B cell (primary cell): ENCODE data around the gene CRYBA1. TPM values are rescaled to one million over a fixed set of nuclear protein-coding genes. Genes with fewer than 3 reads are reported as not detected.

ENCODE experiments used
- ATAC-seq: fragments of 200-7000 bp; cut with Tn5 transposase; one replicate; pipeline ENCODE4 v1.10.0; 2021; ENCODE audit warnings: low read depth, mild to moderate bottlenecking, moderate number of reproducible peaks, moderate library complexity
- CTCF ChIA-PET: fragments of 350-600 bp; sonication (Branson Sonifier 250); formaldehyde crosslinking; loops from one replicate; lab custom pipeline; 2021; ENCODE audit warnings: antibody characterized with exemption, inconsistent platforms; lab: Charles Lee
- POLR2A ChIA-PET: fragments of 350-600 bp; sonication (Branson Sonifier 250); formaldehyde crosslinking; loops from one replicate; lab custom pipeline; 2021; ENCODE audit warnings: antibody characterized with exemption; lab: Charles Lee
- DNase-seq: peaks from one replicate; pipeline ENCODE4 v3.0.0; 2013
- H2AFZ ChIP-seq: 2 replicates; pipeline ENCODE4 v1.6.1; 2012; ENCODE audit warnings: mild to moderate bottlenecking, low read depth, low read length; ENCODE audit not compliant: insufficient read depth, poor library complexity, severe bottlenecking
- H3K27ac ChIP-seq, 2 donors: 1 replicate in 1 of 2; 2 replicates in 1 of 2; pipeline ENCODE4 v1.5.1; 2012 to 2013; ENCODE audit warnings: low read length in 2 of 2, mild to moderate bottlenecking in 2 of 2, moderate library complexity in 1 of 2
- H3K27me3 ChIP-seq, 4 experiments: fragments of 200-600 bp in 1 of 4; sonication (generic) in 1 of 4; replicated peaks in 1 of 4; 1 replicate in 2 of 4; 2 replicates in 2 of 4; pipeline versions ENCODE4 v1.6.1 to v1.7.0; 2013 to 2016; ENCODE audit warnings: low read length in 3 of 4, mild to moderate bottlenecking in 2 of 4, mixed read lengths in 1 of 4, moderate library complexity in 1 of 4; ENCODE audit not compliant: insufficient read depth in 4 of 4, control insufficient read depth in 3 of 4; ENCODE audit errors: control extremely low read depth in 1 of 4
- H3K36me3 ChIP-seq, 2 experiments: replicated peaks in 1 of 2; 1 replicate in 1 of 2; 2 replicates in 1 of 2; pipeline versions ENCODE4 v1.6.1 to v1.7.1; 2013; ENCODE audit warnings: low read length in 1 of 2; ENCODE audit not compliant: insufficient read depth in 2 of 2, control insufficient read depth in 1 of 2; ENCODE audit errors: control extremely low read depth in 1 of 2, extremely low read depth in 1 of 2
- H3K4me1 ChIP-seq, 2 donors: fragments of 200-600 bp in 1 of 2; sonication (generic) in 1 of 2; 1 replicate in 1 of 2; 2 replicates in 1 of 2; pipeline versions ENCODE4 v1.5.1 to v1.6.1; 2013 to 2017; ENCODE audit warnings: low read length in 2 of 2; ENCODE audit not compliant: control insufficient read depth in 2 of 2, insufficient read depth in 2 of 2
- H3K4me2 ChIP-seq: replicated peaks from 2 replicates; pipeline ENCODE3; 2012; ENCODE audit warnings: mild to moderate bottlenecking, low read depth, low read length; ENCODE audit not compliant: poor library complexity, severe bottlenecking
- H3K4me3 ChIP-seq, 5 experiments: fragments of 200-600 bp in 1 of 5; sonication (generic) in 1 of 5; 1 replicate in 3 of 5; 2 replicates in 2 of 5; pipeline versions ENCODE4 v1.5.1 to v1.7.0; 2011 to 2016; ENCODE audit warnings: low read length in 4 of 5, mild to moderate bottlenecking in 4 of 5, low read depth in 2 of 5, control low read depth in 1 of 5, moderate library complexity in 1 of 5; ENCODE audit not compliant: insufficient read depth in 1 of 5; ENCODE audit errors: control extremely low read depth in 1 of 5, extremely low read depth in 1 of 5
- H3K79me2 ChIP-seq: fragments of 200-600 bp; sonication (generic); one replicate; pipeline ENCODE4 v1.6.0; 2016; ENCODE audit warnings: low read length; ENCODE audit not compliant: control insufficient read depth, insufficient read depth
- H3K9ac ChIP-seq: fragments of 200-600 bp; sonication (generic); 2 replicates; pipeline ENCODE4 v1.6.1; 2017; ENCODE audit warnings: mild to moderate bottlenecking, low read length, moderate library complexity
- H3K9me3 ChIP-seq, 3 donors: one replicate each; pipeline versions ENCODE4 v1.6.1 to v1.7.1; 2013; ENCODE audit warnings: low read length in 2 of 3; ENCODE audit not compliant: control insufficient read depth in 2 of 3, insufficient read depth in 1 of 3; ENCODE audit errors: control extremely low read depth in 1 of 3
- H4K20me1 ChIP-seq: 2 replicates; pipeline ENCODE4 v1.6.0; 2012; ENCODE audit warnings: mild to moderate bottlenecking, low read length; ENCODE audit not compliant: insufficient read depth, control insufficient read depth, poor library complexity, severe bottlenecking
- H3K27ac Mint-ChIP-seq: one replicate; pipeline ENCODE4 v1.8.0; 2021; ENCODE audit warnings: mixed read lengths
- H3K27me3 Mint-ChIP-seq: one replicate; pipeline ENCODE4 v1.8.0; 2021; ENCODE audit warnings: mixed read lengths
- H3K4me1 Mint-ChIP-seq: one replicate; pipeline ENCODE4 v1.8.0; 2021; ENCODE audit warnings: mixed read lengths
- H3K4me3 Mint-ChIP-seq: one replicate; pipeline ENCODE4 v1.8.0; 2021; ENCODE audit warnings: mixed read lengths
- H3K9me3 Mint-ChIP-seq: one replicate; pipeline ENCODE4 v1.8.0; 2022; ENCODE audit warnings: mixed read lengths; ENCODE audit not compliant: insufficient read depth
- EZH2 ChIP-seq: IDR thresholded peaks from 2 replicates; pipeline ENCODE4 v1.6.1; 2012; ENCODE audit warnings: borderline replicate concordance, low read depth, mild to moderate bottlenecking, moderate library complexity, low read length; ENCODE audit not compliant: insufficient read depth, poor library complexity, severe bottlenecking
- whole genome bisulfite sequencing: methylation state at CpG from one replicate; pipeline ENCODE4 v1.1.5; 2013; ENCODE audit warnings: missing lambda C conversion rate; ENCODE audit not compliant: insufficient coverage; 5-methylcytosine and 5-hydroxymethylcytosine counted together
- intact Hi-C: fragments of 100-400 bp; cut with micrococcal nuclease; formaldehyde crosslinking; loops from one replicate; pipeline ENCODE4 v1.10.0; 2022
- polyA plus RNA-seq: library from polyadenylated mRNA; depleted of rRNA; stranded (reverse); fragments of >200 nt; gene quantifications from 2 replicates; pipeline ENCODE4 v1.2.3, GENCODE V29; 2012
- total RNA-seq, 2 donors: library from RNA; stranded (reverse); fragments of 120-200 nt in 1 of 2; gene quantifications; 1 replicate in 1 of 2; 2 replicates in 1 of 2; pipeline versions ENCODE4 v1.2.3 to v1.2.4, GENCODE V29; 2013 to 2022
- TF ChIP-seq, protein P1 (sequence below): fragments of 200-600 bp; IDR thresholded peaks from one replicate; pipeline ENCODE4 v1.8.0; 2022; ENCODE audit warnings: antibody characterized with exemption, mild to moderate bottlenecking

Gene CRYBA1
- total and polyA plus RNA-seq, 2 donors (not counting 1 experiment from before 2014, with no cell fraction given) = not detected

DNA sequence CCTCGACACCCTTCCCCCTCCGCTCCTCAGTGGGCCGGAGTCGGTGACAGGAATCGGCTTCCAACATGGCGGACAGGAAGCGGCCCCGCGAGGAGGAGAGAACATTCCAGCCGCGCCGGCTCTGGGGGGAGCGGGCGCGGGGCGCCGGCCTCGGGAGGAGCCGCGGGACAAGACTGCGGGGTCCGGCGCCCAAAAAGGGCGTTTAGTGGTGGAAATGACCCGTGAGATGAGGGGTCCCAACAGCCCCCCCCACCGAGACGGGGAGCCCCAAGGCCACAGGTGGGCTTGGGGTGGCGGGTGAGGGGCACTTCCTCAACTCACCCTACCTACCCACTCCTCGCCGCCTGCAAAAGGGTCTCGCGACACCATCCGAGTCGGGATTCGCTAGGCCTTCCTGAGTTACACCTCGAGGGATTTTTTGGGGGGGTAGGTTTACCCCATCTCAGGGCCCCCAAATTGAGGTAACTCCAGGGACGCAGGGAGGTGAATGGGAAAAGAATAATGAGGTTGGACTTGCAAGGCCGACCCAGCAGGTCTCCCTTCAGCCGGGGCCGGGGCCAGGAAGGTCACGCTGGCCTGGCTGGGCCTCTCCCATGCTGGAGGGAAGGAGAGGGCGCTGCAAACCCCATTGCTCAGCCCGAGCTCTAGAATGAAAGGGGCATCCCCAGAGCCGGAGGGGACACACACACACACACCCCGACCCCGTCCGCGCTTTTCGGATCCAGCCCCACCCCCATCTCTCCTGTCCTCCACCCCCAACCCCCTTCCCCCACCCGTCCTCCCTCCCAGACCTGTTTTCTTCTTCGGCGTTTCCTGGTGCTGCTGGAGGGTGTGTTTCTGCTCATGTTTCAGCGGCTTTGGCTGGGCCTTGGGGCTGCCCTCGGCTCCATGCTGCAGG lies 46.6 kb downstream of the CRYBA1 start:
- Histone ChIP-seq H3K27ac (peak overlapping the region; percentile 73 to 94), H3K79me2 (peaks cover 50% of the 10 kb centered on the region), H3K4me3 (peak overlapping the region; percentile 89 to 95 (median 91)), H3K36me3 (peaks cover 2 to 18% of the 10 kb centered on the region in 2 experiments), H3K4me2 (peak overlapping the region; percentile 88), H3K9me3 (no peaks in the 10 kb centered on the region), H2AFZ (peak overlapping the region; percentile 66), H3K9ac (peak overlapping the region; percentile 86), H3K4me1 (peaks cover 35 to 38% of the 10 kb centered on the region in 2 donors), H3K27me3 (no peaks in the 10 kb centered on the region), H4K20me1 (peaks cover 50% of the 10 kb centered on the region)
- peak; percentile 74 for DNase-seq
- peak overlapping the region; percentile 97 for H3K4me3 Mint-ChIP-seq
- intact Hi-C loops = loop anchor here (5.0 to 10.0 kb wide), 5 partner anchors 274 to 1084 kb away; partner anchors contain the start of genes ABHD15, CPD, RAB34 and RPL23A
- POLR2A ChIA-PET = interaction anchor here (0.5 to 1.6 kb wide), 9 partner anchors 9 to 564 kb away, joined by 3 to 8 read pairs (median 3); partner anchors contain the start of genes PHF12 and TAOK1
- peak overlapping the region; percentile 97 for H3K27ac Mint-ChIP-seq
- 2% methylated on average over 27 of the region's 54 CpGs for WGBS
- no peaks in the 10 kb centered on the region for H3K27me3 Mint-ChIP-seq
- CTCF ChIA-PET = interaction anchor here (0.6 to 4.1 kb wide), 16 partner anchors 10 to 649 kb away, joined by 3 to 21 read pairs (median 4); partner anchors contain the start of gene MYO18A
- TF ChIP-seq, protein P1, sequence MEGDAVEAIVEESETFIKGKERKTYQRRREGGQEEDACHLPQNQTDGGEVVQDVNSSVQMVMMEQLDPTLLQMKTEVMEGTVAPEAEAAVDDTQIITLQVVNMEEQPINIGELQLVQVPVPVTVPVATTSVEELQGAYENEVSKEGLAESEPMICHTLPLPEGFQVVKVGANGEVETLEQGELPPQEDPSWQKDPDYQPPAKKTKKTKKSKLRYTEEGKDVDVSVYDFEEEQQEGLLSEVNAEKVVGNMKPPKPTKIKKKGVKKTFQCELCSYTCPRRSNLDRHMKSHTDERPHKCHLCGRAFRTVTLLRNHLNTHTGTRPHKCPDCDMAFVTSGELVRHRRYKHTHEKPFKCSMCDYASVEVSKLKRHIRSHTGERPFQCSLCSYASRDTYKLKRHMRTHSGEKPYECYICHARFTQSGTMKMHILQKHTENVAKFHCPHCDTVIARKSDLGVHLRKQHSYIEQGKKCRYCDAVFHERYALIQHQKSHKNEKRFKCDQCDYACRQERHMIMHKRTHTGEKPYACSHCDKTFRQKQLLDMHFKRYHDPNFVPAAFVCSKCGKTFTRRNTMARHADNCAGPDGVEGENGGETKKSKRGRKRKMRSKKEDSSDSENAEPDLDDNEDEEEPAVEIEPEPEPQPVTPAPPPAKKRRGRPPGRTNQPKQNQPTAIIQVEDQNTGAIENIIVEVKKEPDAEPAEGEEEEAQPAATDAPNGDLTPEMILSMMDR = no peak
- no peak for TF ChIP-seq EZH2
- peaks cover 37% of the 10 kb centered on the region for H3K4me1 Mint-ChIP-seq
- peak; percentile 12 for ATAC-seq
- H3K9me3 Mint-ChIP-seq = no peaks in the 10 kb centered on the region
